Skin of body (tissue), 2 donors: Measurements from ENCODE around the gene SRGAP3. TPM values are rescaled to one million over a fixed set of nuclear protein-coding genes. Genes with fewer than 3 reads are reported as not detected.

Experiments
- DNase-seq: peaks from one replicate; lab custom pipeline; 2025; lab: John Stamatoyannopoulos, UW
- total RNA-seq: library from RNA; depleted of rRNA; stranded (reverse); fragments of >200 nt; gene quantifications from one replicate; pipeline ENCODE4 v1.2.3, GENCODE V29; 2014

Gene SRGAP3
- total RNA-seq, 1 donor from 2014 or later: 21.4 TPM

GRCh38 chr3:9147215-9147895 lies 102.1 kb downstream of the SRGAP3 start:
- DNase-seq: no peak

DNA sequence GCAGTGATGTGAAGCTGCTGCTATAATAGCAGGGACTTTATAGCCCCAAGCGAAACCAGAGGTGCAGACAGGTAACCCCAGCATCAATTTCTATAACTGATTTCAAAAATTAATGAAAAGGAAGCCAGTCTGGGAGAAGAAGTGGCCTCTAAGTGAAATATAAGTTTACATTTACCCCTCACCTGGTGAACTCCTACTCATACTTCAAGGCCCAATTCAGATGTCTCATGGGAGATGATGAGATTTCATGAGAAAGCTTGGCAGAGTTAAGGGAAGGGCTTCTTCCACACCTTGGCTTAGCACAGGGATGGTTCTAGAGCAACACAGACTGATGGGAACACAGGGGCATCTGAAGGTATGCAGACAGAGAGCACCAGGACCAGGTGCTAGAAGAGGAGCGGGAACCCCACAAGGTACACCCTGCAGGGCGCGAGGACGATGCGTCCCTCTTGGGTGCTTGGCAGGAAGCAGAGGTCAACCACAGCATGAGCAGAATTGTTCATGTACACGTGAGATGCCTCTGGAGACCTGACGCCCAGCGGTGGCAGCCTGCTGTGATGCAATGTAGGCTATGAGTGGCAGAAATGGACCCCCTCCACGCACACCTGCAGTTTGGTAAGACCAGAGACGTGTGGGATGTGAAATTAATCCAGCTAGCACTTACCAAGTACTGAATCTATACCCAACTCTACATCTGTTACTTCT lies 102.9 kb downstream of the SRGAP3 start:
- DNase-seq: no peak

DNA sequence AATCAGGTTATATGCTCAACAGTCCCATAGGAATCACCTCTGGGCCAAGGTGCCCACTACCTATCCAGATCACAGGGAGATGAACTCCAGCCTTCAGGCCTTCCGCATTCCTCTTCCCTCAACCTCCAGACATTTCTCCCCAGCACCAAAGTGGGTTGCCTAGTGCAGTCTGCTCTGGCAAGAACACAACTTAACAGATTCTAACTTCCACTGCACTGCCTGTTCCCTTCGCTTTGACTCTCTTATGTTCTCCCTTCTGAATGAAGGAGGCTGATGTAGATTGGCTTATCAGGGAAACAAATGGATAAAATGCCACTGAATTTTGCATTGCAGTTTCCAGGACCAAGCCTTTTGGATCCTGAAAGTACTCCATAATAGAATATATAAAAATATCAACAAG lies 106.3 kb downstream of the SRGAP3 start:
- no peak for DNase-seq

DNA sequence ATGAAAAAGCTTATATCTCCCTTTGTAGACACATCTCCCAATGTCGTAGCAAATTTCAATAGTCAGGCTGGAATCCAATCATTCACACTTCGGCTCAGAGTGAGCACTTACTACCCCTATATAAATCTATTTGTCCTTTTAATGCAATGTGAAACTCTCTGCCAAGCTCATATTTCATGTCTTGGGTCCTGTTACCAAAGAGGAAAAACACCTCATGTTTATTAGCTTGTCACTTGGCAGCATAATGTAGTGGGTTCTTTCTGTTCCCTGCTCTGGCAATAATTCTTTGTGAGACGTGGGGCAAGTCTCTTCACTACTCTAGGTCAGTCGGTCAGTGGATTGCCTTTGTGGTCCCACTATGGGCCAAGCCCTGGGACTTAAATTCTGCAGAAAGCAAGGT lies 107.1 kb downstream of the SRGAP3 start:
- no peak for DNase-seq

- DNase-seq: no peak
These were observed 107.5 kb downstream of the SRGAP3 start for GRCh38 chr3:9141928-9142289.

- DNase-seq: no peak
These were observed 110.1 kb downstream of the SRGAP3 start for GRCh38 chr3:9139366-9139765.

GRCh38 chr3:9137676-9138075 lies 111.8 kb downstream of the SRGAP3 start:
- DNase-seq: peak; percentile 30

DNA sequence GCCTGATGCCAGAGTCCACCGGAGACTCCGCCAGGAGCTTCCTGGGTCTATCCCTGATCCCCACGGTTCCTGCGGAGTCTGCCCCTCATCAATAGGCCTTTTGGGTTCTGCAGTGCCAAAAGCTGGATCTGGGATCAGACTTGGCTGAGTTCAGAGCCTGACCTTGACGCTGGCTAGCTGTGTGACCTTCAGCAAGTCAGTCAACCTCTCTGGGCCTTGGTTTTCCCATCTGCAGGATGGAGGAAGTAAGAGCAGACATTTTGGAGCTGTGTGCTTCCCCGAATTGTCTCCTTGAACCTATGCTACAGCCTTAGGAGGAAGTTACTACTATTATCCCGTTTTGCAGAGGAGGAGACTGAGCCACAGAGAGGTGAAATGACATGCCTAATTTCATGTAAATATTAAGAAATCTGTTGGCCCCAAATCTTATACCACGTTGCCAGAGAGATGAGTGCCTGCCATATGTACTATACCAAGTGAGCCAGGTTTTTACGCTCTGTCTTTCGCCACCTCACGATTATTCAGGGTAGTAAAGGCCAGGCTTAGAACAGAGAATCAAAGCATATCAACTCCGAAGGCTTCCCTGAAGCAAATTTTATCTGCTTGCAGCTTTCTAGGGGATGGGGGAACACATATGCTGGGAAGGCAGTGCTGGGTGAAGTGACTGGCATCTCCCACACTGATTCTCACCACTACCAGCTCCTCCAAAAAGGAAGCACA lies 112.5 kb downstream of the SRGAP3 start:
- no peak for DNase-seq

DNA sequence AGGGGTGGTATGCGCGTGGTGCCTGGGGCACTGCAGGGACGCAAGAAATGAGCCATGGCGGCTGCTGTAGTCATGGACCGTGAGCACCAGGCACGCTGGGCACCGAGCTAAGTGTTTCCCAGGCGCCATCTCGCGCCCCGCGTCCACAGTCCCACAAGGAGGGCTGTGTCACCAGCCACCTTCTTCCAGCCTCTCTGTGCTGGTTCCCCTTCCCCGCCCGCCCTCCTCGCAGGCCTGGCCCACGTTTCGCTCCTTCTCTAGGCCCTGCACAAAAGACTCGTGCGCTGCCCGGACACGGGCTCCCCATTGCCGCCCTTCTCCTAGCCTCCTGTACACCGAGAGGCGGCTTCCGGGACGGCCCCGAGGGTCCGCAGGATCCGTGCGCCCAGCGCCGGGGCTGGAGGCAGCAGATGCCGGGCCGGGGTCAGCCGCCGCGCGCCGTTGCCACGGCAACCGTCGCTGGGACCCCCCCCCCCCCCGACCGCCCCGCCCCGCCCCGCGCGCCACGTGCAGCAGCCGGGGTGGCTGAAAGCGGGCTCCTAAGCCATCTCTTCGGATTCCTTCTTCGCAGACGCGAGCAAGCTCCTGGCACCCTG lies 113.4 kb downstream of the SRGAP3 start:
- no peak for DNase-seq

DNA sequence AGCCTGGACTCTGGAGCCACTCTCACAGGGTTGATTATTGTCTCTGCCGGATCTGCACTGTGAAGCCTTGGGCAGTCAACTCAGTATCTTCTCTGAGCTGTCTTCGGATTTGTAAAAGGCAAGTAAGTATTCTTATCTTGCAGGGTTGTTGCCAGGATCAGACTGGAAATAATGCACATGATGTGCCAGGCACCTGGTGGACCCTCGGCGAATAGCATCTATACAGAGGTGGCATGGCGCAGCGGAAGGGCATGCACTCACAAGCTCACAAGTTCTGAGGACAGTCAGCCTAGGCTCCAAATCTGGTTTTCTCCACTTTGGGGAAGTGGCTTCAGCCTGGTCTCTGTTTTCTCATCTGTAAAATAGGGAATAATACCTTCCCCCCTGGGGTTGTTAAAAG lies 113.9 kb downstream of the SRGAP3 start:
- no peak for DNase-seq

- no peak for DNase-seq
These were observed 115.8 kb downstream of the SRGAP3 start for GRCh38 chr3:9133656-9134055.

- peak; percentile 74 for DNase-seq
These were observed 118.8 kb downstream of the SRGAP3 start for GRCh38 chr3:9130345-9131305.

- DNase-seq: no peak
These were observed 120.1 kb downstream of the SRGAP3 start for GRCh38 chr3:9129365-9129764.

GRCh38 chr3:9125278-9125951 lies 124.0 kb downstream of the SRGAP3 start:
- no peak for DNase-seq

DNA sequence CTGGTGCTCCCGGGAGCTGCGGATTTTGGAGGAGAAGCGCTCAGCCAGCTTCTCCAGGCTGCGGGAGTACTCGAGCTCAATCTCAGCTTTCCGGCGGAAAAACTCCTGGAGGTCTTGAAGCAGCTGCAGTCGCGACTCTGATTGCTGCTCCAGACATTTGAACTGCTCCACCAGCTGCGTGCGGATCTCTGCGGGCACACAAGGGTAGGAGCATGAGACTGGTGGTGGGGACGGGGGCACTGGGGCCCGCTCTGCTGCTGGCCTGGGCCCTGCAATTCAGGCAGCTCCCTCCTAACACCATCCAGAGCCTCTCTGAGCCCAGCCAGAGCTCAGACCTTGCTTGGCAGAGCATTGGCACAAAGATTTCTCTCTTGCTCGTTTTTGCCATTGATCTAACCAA lies 124.7 kb downstream of the SRGAP3 start:
- no peak for DNase-seq

GRCh38 chr3:9123840-9124239 lies 125.6 kb downstream of the SRGAP3 start:
- DNase-seq: no peak

DNA sequence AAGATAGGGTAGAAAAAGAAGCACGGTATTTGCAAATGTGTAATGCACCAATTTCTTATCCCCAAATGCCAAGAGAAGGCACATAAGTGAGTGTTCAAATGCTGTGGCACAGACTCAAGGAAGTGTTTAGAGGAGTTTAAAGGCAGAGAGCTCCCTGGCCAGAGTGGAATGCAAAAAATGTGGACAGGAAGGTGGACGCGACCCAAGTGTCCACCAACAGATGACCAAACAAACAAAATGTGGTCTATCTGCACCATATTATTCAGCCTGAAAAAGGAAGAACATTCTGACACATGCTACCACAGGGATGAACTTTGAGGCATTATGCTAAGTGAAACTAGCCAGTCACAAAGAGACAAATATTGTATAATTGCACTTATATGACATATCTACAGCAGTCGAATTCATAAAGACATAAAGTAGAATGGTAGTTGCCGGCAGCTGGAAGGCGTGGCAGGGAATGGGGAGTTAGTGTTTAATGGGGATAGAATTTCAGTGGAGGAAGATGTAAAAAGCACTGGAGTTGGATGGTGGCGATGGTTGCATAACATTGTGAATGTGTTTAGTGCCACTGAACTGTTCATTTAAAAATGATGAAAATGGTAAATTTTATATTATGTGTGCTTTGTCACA lies 126.6 kb downstream of the SRGAP3 start:
- no peak for DNase-seq

DNA sequence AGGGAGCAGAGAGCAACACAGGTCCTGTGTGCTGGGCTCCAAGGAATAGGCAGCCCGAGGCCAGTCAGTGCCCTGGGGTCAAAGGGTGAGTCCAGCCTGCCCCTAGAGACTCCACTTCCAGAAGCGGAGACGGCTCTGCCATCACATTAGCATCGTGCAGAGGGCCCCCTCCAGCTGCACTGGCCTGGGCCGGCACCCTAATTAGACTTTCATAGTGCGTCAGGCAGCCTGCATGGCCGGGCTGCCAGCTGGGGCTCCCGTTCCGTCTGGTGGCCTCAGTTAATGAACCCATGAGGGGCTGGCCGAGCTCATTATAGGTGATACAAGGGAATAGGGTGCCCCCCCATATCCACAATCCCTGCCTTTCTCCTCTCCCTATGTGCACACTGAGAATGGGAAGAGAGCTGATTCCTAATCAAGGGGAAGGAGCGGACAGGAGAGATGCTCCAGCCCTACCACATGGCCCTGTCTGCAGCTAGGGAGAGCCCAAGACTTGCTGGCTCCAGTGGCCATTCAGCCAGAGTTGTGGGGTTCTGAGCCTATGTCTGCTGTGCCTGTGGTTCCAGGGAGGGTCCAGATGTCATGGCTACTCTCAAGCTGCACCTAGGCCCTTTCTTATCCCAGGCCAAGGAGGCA lies 128.0 kb downstream of the SRGAP3 start:
- DNase-seq: no peak

DNA sequence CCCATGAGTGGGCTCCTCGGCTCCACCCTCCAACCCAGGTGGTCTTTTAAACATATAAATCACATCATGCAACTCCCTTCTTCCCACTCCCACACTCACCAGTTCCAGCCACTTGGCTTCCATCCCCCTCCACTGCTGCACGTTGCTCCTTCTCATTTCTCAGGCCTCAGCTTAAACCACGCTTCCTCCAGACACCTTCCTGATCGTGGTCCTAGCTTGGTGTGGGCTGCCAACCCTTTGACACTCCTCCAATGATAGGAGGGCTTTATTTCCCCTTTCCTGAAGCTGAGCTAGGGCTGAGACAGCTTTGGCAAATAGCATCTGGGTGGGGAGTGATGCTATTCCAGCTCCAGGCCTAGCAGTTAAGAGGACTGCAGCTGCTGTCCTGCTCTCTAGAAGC lies 130.1 kb downstream of the SRGAP3 start:
- no peak for DNase-seq

DNA sequence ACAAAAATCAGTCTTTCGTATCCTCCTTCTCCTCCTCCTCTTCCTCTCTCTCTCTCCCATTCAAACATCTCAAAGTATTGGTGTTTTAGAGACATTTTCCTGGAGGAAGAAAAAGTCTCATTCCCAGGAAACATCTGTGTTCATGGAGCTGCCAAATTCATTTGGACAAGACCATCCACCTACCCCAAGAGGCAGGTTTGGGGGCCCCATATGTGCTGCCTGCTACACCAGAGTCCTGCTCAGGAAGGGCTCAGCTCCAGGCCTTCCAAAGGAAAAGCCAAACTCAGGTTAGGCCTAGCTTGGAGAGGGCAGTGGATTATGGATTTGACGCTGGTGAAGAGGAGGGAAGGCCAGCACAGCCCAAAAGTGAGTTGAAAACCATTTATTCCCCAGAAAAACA lies 131.2 kb downstream of the SRGAP3 start:
- no peak for DNase-seq
